IMR-90 (cell line): Measurements from ENCODE around the gene GRID1. TPM values are rescaled to one million over a fixed set of nuclear protein-coding genes. Genes with fewer than 3 reads are reported as not detected.

Experiments
- ATAC-seq: fragments of 200-7000 bp; cut with Tn5 transposase; 2 replicates; pipeline ENCODE4 v1.9.1; 2020; ENCODE audit warnings: low read depth, mild to moderate bottlenecking, moderate library complexity
- BruUV-seq: library from RNA; stranded (reverse); fragments of 400-500 nt; replicated peaks from 2 replicates; lab custom pipeline; 2021; lab: Mats Ljungman, UMichigan
- CTCF ChIA-PET: fragments of 300-600 bp; formaldehyde crosslinking; extraction: SDS; loops from one replicate; lab custom pipeline; 2021; ENCODE audit warnings: antibody characterized with exemption; lab: Yijun Ruan, JAX
- POLR2A ChIA-PET: fragments of 300-600 bp; sonication (Branson Sonifier 250); formaldehyde crosslinking; loops from one replicate; lab custom pipeline; 2022; ENCODE audit warnings: antibody characterized with exemption; ENCODE audit not compliant: unreplicated experiment; lab: Charles Lee
- DNase-seq: peaks from one replicate; pipeline ENCODE4 v3.0.0; 2013
- H2AFZ ChIP-seq: replicated peaks from 2 replicates; pipeline ENCODE3; 2013; ENCODE audit warnings: low read length, mild to moderate bottlenecking; ENCODE audit not compliant: poor library complexity
- H2AK5ac ChIP-seq: 2 replicates; pipeline ENCODE4 v1.6.1; 2013; ENCODE audit warnings: low read depth, low read length, inconsistent platforms
- H2AK9ac ChIP-seq: replicated peaks from 2 replicates; pipeline ENCODE3; 2013; ENCODE audit warnings: mild to moderate bottlenecking, low read depth, low read length, moderate library complexity; ENCODE audit not compliant: poor library complexity
- H2BK120ac ChIP-seq: 2 replicates; pipeline ENCODE4 v1.6.1; 2013; ENCODE audit warnings: low read depth, low read length, inconsistent platforms
- H2BK15ac ChIP-seq: 3 replicates; pipeline ENCODE4 v1.6.1; 2013; ENCODE audit warnings: low read depth, low read length, inconsistent platforms
- H2BK20ac ChIP-seq: 2 replicates; pipeline ENCODE4 v1.6.1; 2013; ENCODE audit warnings: low read depth, mild to moderate bottlenecking, inconsistent platforms, low read length, moderate library complexity
- H2BK5ac ChIP-seq: 2 replicates; pipeline ENCODE4 v1.6.1; 2013; ENCODE audit warnings: mild to moderate bottlenecking, low read depth, low read length, inconsistent platforms; ENCODE audit not compliant: poor library complexity, severe bottlenecking
- H3K14ac ChIP-seq: replicated peaks from 2 replicates; pipeline ENCODE4 v1.6.1; 2013; ENCODE audit warnings: low read depth, low read length, inconsistent platforms
- H3K18ac ChIP-seq: 2 replicates; pipeline ENCODE4 v1.6.1; 2013; ENCODE audit warnings: low read depth, low read length, control low read depth
- H3K23ac ChIP-seq: 2 replicates; pipeline ENCODE4 v1.6.1; 2013; ENCODE audit warnings: low read depth, low read length, inconsistent platforms
- H3K27ac ChIP-seq: 2 replicates; pipeline ENCODE4 v1.5.1; 2013; ENCODE audit warnings: mild to moderate bottlenecking, control low read depth, low read length; ENCODE audit not compliant: insufficient read depth
- H3K27me3 ChIP-seq: 2 replicates; pipeline ENCODE4 v1.6.1; 2013; ENCODE audit warnings: low read length; ENCODE audit not compliant: control insufficient read depth, insufficient read depth
- H3K36me3 ChIP-seq: 2 replicates; pipeline ENCODE4 v1.6.1; 2013; ENCODE audit warnings: low read length, mixed read lengths; ENCODE audit not compliant: control insufficient read depth, insufficient read depth
- H3K4ac ChIP-seq: 2 replicates; pipeline ENCODE4 v1.6.1; 2013; ENCODE audit warnings: low read depth, low read length, inconsistent platforms
- H3K4me1 ChIP-seq: 2 replicates; pipeline ENCODE4 v1.6.1; 2013; ENCODE audit warnings: low read length, mixed read lengths; ENCODE audit not compliant: control insufficient read depth, insufficient read depth
- H3K4me2 ChIP-seq: 2 replicates; pipeline ENCODE4 v1.6.1; 2013; ENCODE audit warnings: low read depth, mild to moderate bottlenecking, control low read depth, low read length, moderate library complexity
- H3K4me3 ChIP-seq: 2 replicates; pipeline ENCODE4 v1.5.1; 2013; ENCODE audit warnings: low read depth, mild to moderate bottlenecking, control low read depth, low read length, moderate library complexity; ENCODE audit not compliant: insufficient read depth
- H3K56ac ChIP-seq: 2 replicates; pipeline ENCODE4 v1.6.1; 2013; ENCODE audit warnings: low read length, inconsistent platforms; ENCODE audit not compliant: insufficient read depth; ENCODE audit errors: extremely low read depth
- H3K79me1 ChIP-seq, 2 experiments: 2 replicates each; pipeline ENCODE4 v1.6.1; 2013; ENCODE audit warnings: low read length in 2 of 2, inconsistent platforms in 1 of 2, low read depth in 1 of 2
- H3K9ac ChIP-seq: 2 replicates; pipeline ENCODE4 v1.6.1; 2013; ENCODE audit warnings: low read depth, low read length, control low read depth
- H3K9me1 ChIP-seq: 2 replicates; pipeline ENCODE4 v1.6.1; 2013; ENCODE audit warnings: low read length, inconsistent platforms; ENCODE audit not compliant: insufficient read depth
- H3K9me3 ChIP-seq: 2 replicates; pipeline ENCODE4 v1.6.1; 2013; ENCODE audit warnings: low read length; ENCODE audit not compliant: control insufficient read depth, insufficient read depth
- H4K20me1 ChIP-seq: 2 replicates; pipeline ENCODE4 v1.6.1; 2013; ENCODE audit warnings: low read length, inconsistent platforms; ENCODE audit not compliant: insufficient read depth
- H4K5ac ChIP-seq: 2 replicates; pipeline ENCODE4 v1.6.1; 2013; ENCODE audit warnings: mild to moderate bottlenecking, low read depth, low read length, control low read depth
- H4K8ac ChIP-seq, 2 experiments: 2 replicates each; pipeline ENCODE4 v1.6.1; 2013; ENCODE audit warnings: low read depth in 2 of 2, low read length in 2 of 2, control low read depth in 1 of 2, inconsistent platforms in 1 of 2
- H4K91ac ChIP-seq: 2 replicates; pipeline ENCODE4 v1.6.1; 2013; ENCODE audit warnings: low read depth, low read length, inconsistent platforms; ENCODE audit not compliant: insufficient read depth
- BHLHE40 ChIP-seq: fragments of 150-350 bp; IDR thresholded peaks from 2 replicates; pipeline ENCODE4 v1.6.1; 2016; ENCODE audit warnings: mild to moderate bottlenecking, low read depth, low read length
- CEBPB ChIP-seq: IDR thresholded peaks from 2 replicates; pipeline ENCODE4 v1.6.1; 2012; ENCODE audit warnings: low read depth, low read length, improper control_type of control experiment
- CHD1 ChIP-seq: IDR thresholded peaks from 2 replicates; pipeline ENCODE4 v1.6.1; 2012; ENCODE audit warnings: low read depth, low read length, improper control_type of control experiment
- FOS ChIP-seq: fragments of 150-350 bp; IDR thresholded peaks from 2 replicates; pipeline ENCODE4 v1.6.1; 2016; ENCODE audit warnings: low read depth, low read length
- MAFK ChIP-seq: IDR thresholded peaks from 2 replicates; pipeline ENCODE4 v1.6.1; 2012; ENCODE audit warnings: low read depth, low read length, improper control_type of control experiment
- MAZ ChIP-seq: IDR thresholded peaks from 2 replicates; pipeline ENCODE4 v1.6.1; 2012; ENCODE audit warnings: low read depth, mild to moderate bottlenecking, low read length, improper control_type of control experiment, moderate library complexity, borderline replicate concordance
- MXI1 ChIP-seq: IDR thresholded peaks from 2 replicates; pipeline ENCODE4 v1.6.1; 2012; ENCODE audit warnings: low read depth, mild to moderate bottlenecking, low read length, moderate library complexity, borderline replicate concordance
- NFE2L2 ChIP-seq: fragments of 150-350 bp; IDR thresholded peaks from 2 replicates; pipeline ENCODE4 v1.6.1; 2016; ENCODE audit warnings: low read depth, mild to moderate bottlenecking, low read length
- POLR2A ChIP-seq: IDR thresholded peaks from 2 replicates; pipeline ENCODE4 v1.6.1; 2012; ENCODE audit warnings: mild to moderate bottlenecking, low read depth, low read length
- RAD21 ChIP-seq: IDR thresholded peaks from 2 replicates; pipeline ENCODE4 v1.6.1; 2012; ENCODE audit warnings: low read length, improper control_type of control experiment
- RCOR1 ChIP-seq: IDR thresholded peaks from 2 replicates; pipeline ENCODE4 v1.6.1; 2012; ENCODE audit warnings: mild to moderate bottlenecking, low read length, improper control_type of control experiment; ENCODE audit not compliant: insufficient replicate concordance
- RFX5 ChIP-seq: IDR thresholded peaks from 2 replicates; pipeline ENCODE4 v1.8.0; 2012; ENCODE audit warnings: low read depth, mild to moderate bottlenecking, low read length, moderate library complexity
- SMC3 ChIP-seq: fragments of 150-350 bp; IDR thresholded peaks from 2 replicates; pipeline ENCODE4 v1.6.1; 2016; ENCODE audit warnings: low read depth, mild to moderate bottlenecking, antibody characterized with exemption, low read length, moderate library complexity
- WGBS, 2 experiments: methylation state at CpG; one replicate each; pipeline versions ENCODE4 v1.1.5 to v1.1.7; 2013; ENCODE audit warnings: missing lambda C conversion rate in 2 of 2; ENCODE audit not compliant: insufficient read length in 1 of 2; ENCODE audit errors: extremely low coverage in 2 of 2; 5-methylcytosine and 5-hydroxymethylcytosine counted together
- dilution Hi-C: fragments of 300-500 bp; cut with HindIII; formaldehyde crosslinking; loops from one replicate; pipeline ENCODE4 v1.14.3; 2018; ENCODE audit warnings: low sequenced_read_pairs; ENCODE audit not compliant: unreplicated experiment
- in situ Hi-C: fragments of 300-500 bp; cut with MboI; formaldehyde crosslinking; loops from 3 replicates; pipeline ENCODE4 v1.14.3; 2019; ENCODE audit warnings: low sequenced_read_pairs, inconsistent platforms, mixed read lengths
- intact Hi-C: fragments of 100-400 bp; cut with micrococcal nuclease; formaldehyde crosslinking; loops from 2 replicates; pipeline ENCODE4 v1.10.0; 2022
- polyA plus RNA-seq, 3 experiments: library from polyadenylated mRNA; depleted of rRNA; stranded (reverse); fragments of >200 nt; gene quantifications; 2 replicates each; pipeline ENCODE4 v1.2.3, GENCODE V29; 2012; ENCODE audit warnings: low replicate concordance in 1 of 3
- total RNA-seq: library from RNA; depleted of rRNA; stranded (reverse); fragments of >200 nt; gene quantifications from 2 replicates; pipeline ENCODE4 v1.2.3, GENCODE V29; 2012
- TF ChIP-seq, protein P1 (sequence below): fragments of 150-350 bp; IDR thresholded peaks from 2 replicates; pipeline ENCODE4 v1.6.1; 2016; ENCODE audit warnings: low read depth, mild to moderate bottlenecking, low read length, moderate library complexity, borderline replicate concordance
- TF ChIP-seq, protein P2 (sequence below): conservative IDR thresholded peaks from 2 replicates; pipeline ENCODE4 v1.5.1; 2012; ENCODE audit warnings: mild to moderate bottlenecking, low read depth, low read length, improper control_type of control experiment
- TF ChIP-seq, protein P3 (sequence below): fragments of 150-350 bp; IDR thresholded peaks from 2 replicates; pipeline ENCODE4 v1.6.1; 2017; ENCODE audit warnings: mild to moderate bottlenecking, antibody characterized with exemption, low read length, low read depth

The GRID1 gene
- total and polyA plus RNA-seq, 2 of the 4 experiments (the other 2 are of a cell fraction), result not detected

DNA sequence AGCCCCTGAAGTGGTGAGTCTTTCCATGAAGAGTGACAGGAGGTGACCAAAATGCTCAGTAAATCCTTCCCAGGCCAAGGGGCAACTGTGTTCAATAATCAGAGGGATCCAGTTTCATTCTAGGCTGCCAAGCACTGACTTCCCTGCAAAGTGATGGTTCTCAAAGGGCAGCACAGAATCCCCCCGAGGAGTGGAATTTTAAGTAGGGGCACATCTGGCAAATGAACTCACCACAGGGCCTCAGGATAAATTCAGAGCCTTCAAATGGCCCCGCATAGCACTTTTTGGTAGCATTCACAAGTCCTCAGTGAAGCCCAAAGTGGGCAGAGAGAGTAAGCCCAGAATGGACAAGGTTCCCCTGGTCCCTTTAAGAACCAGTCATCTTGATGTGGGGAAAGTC lies 602.5 kb downstream of the GRID1 start:
- ChIA-PET CTCF (no interaction called here), POLR2A (no interaction called here)
- dilution Hi-C loops (no loop called here), intact Hi-C loops (no loop called here), in situ Hi-C loops (no loop called here)
- Histone ChIP-seq H3K27ac (no peak overlapping the region), H3K4me3 (no peak overlapping the region), H4K8ac (no peak overlapping the region), H2AK9ac (no peak overlapping the region), H3K27me3 (no peaks in the 10 kb centered on the region), H2BK15ac (no peak overlapping the region), H3K79me1 (no peaks in the 10 kb centered on the region), H2BK20ac (no peak overlapping the region), H3K9me1 (no peaks in the 10 kb centered on the region), H3K36me3 (no peaks in the 10 kb centered on the region), H3K4me1 (no peaks in the 10 kb centered on the region), H3K23ac (no peak overlapping the region), H3K18ac (no peak overlapping the region), H4K5ac (no peak overlapping the region), H4K20me1 (no peaks in the 10 kb centered on the region), H3K4ac (no peak overlapping the region), H3K9me3 (peaks cover 24% of the 10 kb centered on the region), H3K56ac (no peak overlapping the region), H2AFZ (no peak overlapping the region), H4K91ac (no peak overlapping the region), H2BK120ac (no peak overlapping the region), H2AK5ac (no peak overlapping the region), H2BK5ac (no peak overlapping the region), H3K14ac (no peak overlapping the region), H3K4me2 (no peak overlapping the region), H3K9ac (no peak overlapping the region)
- DNase-seq (no peak), ATAC-seq (no peak)
- WGBS, 2 experiments, result no CpG with 5 or more reads among the region's 2 CpGs
- no TSS peak for BruUV-seq
- TF ChIP-seq RFX5 (no peak), POLR2A (no peak), FOS (no peak), RCOR1 (no peak), CEBPB (no peak), BHLHE40 (no peak), MAFK (no peak), SMC3 (no peak), RAD21 (no peak), MAZ (no peak), NFE2L2 (no peak), CHD1 (no peak), MXI1 (no peak)
- TF ChIP-seq, protein P1, sequence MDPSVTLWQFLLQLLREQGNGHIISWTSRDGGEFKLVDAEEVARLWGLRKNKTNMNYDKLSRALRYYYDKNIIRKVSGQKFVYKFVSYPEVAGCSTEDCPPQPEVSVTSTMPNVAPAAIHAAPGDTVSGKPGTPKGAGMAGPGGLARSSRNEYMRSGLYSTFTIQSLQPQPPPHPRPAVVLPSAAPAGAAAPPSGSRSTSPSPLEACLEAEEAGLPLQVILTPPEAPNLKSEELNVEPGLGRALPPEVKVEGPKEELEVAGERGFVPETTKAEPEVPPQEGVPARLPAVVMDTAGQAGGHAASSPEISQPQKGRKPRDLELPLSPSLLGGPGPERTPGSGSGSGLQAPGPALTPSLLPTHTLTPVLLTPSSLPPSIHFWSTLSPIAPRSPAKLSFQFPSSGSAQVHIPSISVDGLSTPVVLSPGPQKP, result no peak
- TF ChIP-seq, protein P2, sequence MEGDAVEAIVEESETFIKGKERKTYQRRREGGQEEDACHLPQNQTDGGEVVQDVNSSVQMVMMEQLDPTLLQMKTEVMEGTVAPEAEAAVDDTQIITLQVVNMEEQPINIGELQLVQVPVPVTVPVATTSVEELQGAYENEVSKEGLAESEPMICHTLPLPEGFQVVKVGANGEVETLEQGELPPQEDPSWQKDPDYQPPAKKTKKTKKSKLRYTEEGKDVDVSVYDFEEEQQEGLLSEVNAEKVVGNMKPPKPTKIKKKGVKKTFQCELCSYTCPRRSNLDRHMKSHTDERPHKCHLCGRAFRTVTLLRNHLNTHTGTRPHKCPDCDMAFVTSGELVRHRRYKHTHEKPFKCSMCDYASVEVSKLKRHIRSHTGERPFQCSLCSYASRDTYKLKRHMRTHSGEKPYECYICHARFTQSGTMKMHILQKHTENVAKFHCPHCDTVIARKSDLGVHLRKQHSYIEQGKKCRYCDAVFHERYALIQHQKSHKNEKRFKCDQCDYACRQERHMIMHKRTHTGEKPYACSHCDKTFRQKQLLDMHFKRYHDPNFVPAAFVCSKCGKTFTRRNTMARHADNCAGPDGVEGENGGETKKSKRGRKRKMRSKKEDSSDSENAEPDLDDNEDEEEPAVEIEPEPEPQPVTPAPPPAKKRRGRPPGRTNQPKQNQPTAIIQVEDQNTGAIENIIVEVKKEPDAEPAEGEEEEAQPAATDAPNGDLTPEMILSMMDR, result no peak
- TF ChIP-seq, protein P3, sequence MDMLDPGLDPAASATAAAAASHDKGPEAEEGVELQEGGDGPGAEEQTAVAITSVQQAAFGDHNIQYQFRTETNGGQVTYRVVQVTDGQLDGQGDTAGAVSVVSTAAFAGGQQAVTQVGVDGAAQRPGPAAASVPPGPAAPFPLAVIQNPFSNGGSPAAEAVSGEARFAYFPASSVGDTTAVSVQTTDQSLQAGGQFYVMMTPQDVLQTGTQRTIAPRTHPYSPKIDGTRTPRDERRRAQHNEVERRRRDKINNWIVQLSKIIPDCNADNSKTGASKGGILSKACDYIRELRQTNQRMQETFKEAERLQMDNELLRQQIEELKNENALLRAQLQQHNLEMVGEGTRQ, result no peak
